Measurements from ENCODE around the gene TXLNG. TPM values are rescaled to one million over a fixed set of nuclear protein-coding genes. Genes with fewer than 3 reads are reported as not detected.
"Not testable (repeated sequence)": the region's sequence is repeated elsewhere in the genome, so short reads cannot be mapped to it uniquely, and the experiment has no call there.

The TXLNG gene
- total RNA-seq, 1 donor from 2014 or later = 5.7 TPM

DNA sequence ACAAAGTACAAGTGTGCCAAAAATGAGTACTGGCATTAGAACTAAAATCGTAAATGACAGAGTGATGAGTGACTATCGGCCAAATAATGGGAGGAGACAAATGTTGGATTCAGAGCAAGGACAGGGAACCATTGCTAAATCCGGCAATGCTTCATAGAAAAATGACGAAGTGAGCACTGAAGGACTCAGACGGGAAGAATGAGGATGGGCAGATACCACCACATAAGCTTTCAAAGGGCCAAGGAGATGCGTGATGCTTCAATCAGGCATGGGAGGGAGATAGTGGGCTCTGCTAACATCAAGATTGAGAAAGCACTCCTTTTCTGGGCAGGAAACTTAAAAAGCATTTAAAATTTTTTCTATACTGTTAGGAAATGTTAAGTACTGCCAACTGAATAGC lies 62.3 kb downstream of the TXLNG start:
- peaks cover 19 to 41% (median 34%) of the 10 kb centered on the region in 3 donors for H3K36me3 ChIP-seq (ENCODE audit: control insufficient read depth in 3 of 3, insufficient read depth in 3 of 3, low read length in 3 of 3)
- no peaks in the 10 kb centered on the region for H3K4me1 ChIP-seq (ENCODE audit: control insufficient read depth in 3 of 3, insufficient read depth in 3 of 3, low read length in 3 of 3)
- H3K27me3 ChIP-seq (ENCODE audit: control insufficient read depth in 3 of 3, insufficient read depth in 3 of 3, low read length in 3 of 3) = no peaks in the 10 kb centered on the region
- H3K4me3 ChIP-seq (ENCODE audit: low read length in 3 of 3) = no peak overlapping the region
- H3K9me3 ChIP-seq (ENCODE audit: control insufficient read depth in 3 of 3, low read length in 3 of 3) = no peaks in the 10 kb centered on the region
- H3K9ac ChIP-seq (ENCODE audit: low read depth in 1 of 3, low read length in 3 of 3) = no peak overlapping the region
- H3K27ac ChIP-seq (ENCODE audit: low read depth, low read length) = no peak overlapping the region

DNA sequence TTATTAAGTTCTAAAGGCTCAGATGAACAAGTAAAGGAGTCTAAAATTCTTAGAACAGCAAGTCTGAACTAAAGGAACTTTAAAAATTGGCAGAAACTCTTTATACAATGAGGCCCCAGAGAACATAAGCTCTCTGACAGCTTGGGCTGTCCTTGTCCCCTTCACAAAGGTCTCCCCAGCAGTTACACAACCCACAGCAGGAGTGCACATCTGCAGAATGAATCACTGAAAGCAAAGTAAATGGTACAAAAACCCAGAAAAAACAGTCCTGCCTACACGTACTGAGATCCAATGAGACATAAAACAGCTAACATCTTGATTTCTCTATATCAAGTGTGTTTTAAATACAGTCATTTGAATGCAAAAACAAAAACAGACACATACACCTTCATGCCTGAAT lies 65.2 kb downstream of the TXLNG start:
- Histone ChIP-seq H3K27me3 (ENCODE audit: control insufficient read depth in 3 of 3, insufficient read depth in 3 of 3, low read length in 3 of 3) (no peaks in the 10 kb centered on the region), H3K9ac (ENCODE audit: low read depth in 1 of 3, low read length in 3 of 3) (no peak overlapping the region), H3K4me1 (ENCODE audit: control insufficient read depth in 3 of 3, insufficient read depth in 3 of 3, low read length in 3 of 3) (peaks cover 0 to 3% (median 0%) of the 10 kb centered on the region in 3 donors), H3K36me3 (ENCODE audit: control insufficient read depth in 3 of 3, insufficient read depth in 3 of 3, low read length in 3 of 3) (peaks cover 9 to 24% (median 17%) of the 10 kb centered on the region in 3 donors), H3K9me3 (ENCODE audit: control insufficient read depth in 3 of 3, low read length in 3 of 3) (no peaks in the 10 kb centered on the region), H3K27ac (ENCODE audit: low read depth, low read length) (no peak overlapping the region), H3K4me3 (ENCODE audit: low read length in 3 of 3) (no peak overlapping the region)

DNA sequence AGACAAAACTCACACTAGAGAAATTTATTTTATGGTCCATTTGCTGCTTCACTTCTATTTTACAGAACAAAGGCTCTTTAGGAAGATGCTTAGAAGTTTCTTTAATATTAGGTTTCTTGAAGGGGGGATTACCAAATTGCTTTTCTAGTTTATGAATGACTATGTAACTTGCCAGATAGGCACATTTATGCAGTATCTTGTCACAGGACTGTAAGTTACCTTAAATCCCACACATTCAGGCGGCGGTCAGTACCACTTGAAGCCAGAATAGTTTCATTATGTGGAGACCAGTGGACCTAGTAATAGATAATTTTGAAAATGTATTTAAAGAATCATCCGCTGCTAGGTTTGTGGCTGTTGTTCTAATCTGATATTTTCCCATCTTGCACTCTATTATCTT lies 65.6 kb downstream of the TXLNG start:
- peaks cover 7 to 24% (median 20%) of the 10 kb centered on the region in 3 donors for H3K36me3 ChIP-seq (ENCODE audit: control insufficient read depth in 3 of 3, insufficient read depth in 3 of 3, low read length in 3 of 3)
- H3K27ac ChIP-seq (ENCODE audit: low read depth, low read length) = no peak overlapping the region
- H3K4me1 ChIP-seq (ENCODE audit: control insufficient read depth in 3 of 3, insufficient read depth in 3 of 3, low read length in 3 of 3) = peaks cover 0 to 3% (median 0%) of the 10 kb centered on the region in 3 donors
- H3K9ac ChIP-seq (ENCODE audit: low read depth in 1 of 3, low read length in 3 of 3) = no peak overlapping the region
- no peaks in the 10 kb centered on the region for H3K27me3 ChIP-seq (ENCODE audit: control insufficient read depth in 3 of 3, insufficient read depth in 3 of 3, low read length in 3 of 3)
- no peak overlapping the region for H3K4me3 ChIP-seq (ENCODE audit: low read length in 3 of 3)
- H3K9me3 ChIP-seq (ENCODE audit: control insufficient read depth in 3 of 3, low read length in 3 of 3) = no peaks in the 10 kb centered on the region

DNA sequence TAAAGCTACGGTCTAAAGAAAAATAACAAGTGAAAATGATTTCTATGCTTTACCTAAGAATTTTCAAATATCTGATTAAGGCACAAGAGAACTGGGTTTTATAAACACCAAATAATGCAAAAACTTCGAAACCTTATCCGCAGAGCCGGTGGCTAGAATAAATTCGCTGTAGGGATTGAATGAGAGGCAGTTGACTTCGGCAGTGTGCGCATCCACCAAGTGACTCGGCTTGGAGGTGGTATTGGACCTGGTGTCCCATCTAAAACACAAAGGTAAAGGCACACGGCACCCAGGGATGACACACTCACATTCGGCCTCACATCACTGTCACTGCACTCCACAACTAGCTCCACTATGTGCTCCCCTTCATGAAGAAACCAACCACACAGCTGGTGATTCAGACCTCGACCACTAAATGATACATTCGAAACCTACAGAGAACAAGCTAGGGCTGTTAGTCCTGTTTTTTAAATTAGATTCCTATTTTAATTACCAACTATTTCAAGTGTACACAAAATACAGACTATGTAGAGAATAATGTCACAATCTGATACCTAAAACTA lies 66.4 kb downstream of the TXLNG start:
- Histone ChIP-seq H3K27me3 (ENCODE audit: control insufficient read depth in 3 of 3, insufficient read depth in 3 of 3, low read length in 3 of 3) (no peaks in the 10 kb centered on the region), H3K36me3 (ENCODE audit: control insufficient read depth in 3 of 3, insufficient read depth in 3 of 3, low read length in 3 of 3) (peaks cover 7 to 32% (median 26%) of the 10 kb centered on the region in 3 donors), H3K27ac (ENCODE audit: low read depth, low read length) (no peak overlapping the region), H3K4me3 (ENCODE audit: low read length in 3 of 3) (no peak overlapping the region), H3K4me1 (ENCODE audit: control insufficient read depth in 3 of 3, insufficient read depth in 3 of 3, low read length in 3 of 3) (peaks cover 0 to 3% (median 0%) of the 10 kb centered on the region in 3 donors), H3K9ac (ENCODE audit: low read depth in 1 of 3, low read length in 3 of 3) (no peak overlapping the region), H3K9me3 (ENCODE audit: control insufficient read depth in 3 of 3, low read length in 3 of 3) (no peaks in the 10 kb centered on the region)

DNA sequence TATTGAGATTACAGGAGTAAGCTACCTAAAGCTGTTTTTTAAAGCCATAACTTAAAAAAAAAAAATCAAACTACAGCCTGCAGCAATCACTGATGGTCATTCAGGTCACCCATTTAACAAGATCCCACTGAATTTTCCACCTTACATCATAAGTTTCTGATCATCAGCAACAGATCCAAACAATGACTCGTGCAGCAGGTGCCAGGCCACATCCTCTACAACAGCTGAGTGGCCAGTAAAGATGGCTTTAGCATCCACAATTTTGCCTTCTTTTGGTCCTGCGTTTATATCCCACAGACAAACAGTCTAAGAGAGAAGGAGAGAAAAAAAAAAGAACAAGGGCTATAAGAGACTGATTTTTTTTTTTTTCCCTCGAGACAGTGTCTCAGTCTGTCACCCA lies 67.3 kb downstream of the TXLNG start:
- Histone ChIP-seq H3K27ac (ENCODE audit: low read depth, low read length) (no peak overlapping the region), H3K4me1 (ENCODE audit: control insufficient read depth in 3 of 3, insufficient read depth in 3 of 3, low read length in 3 of 3) (peaks cover 0 to 3% (median 0%) of the 10 kb centered on the region in 3 donors), H3K9me3 (ENCODE audit: control insufficient read depth in 3 of 3, low read length in 3 of 3) (no peaks in the 10 kb centered on the region), H3K27me3 (ENCODE audit: control insufficient read depth in 3 of 3, insufficient read depth in 3 of 3, low read length in 3 of 3) (no peaks in the 10 kb centered on the region), H3K4me3 (ENCODE audit: low read length in 3 of 3) (no peak overlapping the region), H3K36me3 (ENCODE audit: control insufficient read depth in 3 of 3, insufficient read depth in 3 of 3, low read length in 3 of 3) (peaks cover 4 to 33% (median 27%) of the 10 kb centered on the region in 3 donors), H3K9ac (ENCODE audit: low read depth in 1 of 3, low read length in 3 of 3) (no peak overlapping the region)

DNA sequence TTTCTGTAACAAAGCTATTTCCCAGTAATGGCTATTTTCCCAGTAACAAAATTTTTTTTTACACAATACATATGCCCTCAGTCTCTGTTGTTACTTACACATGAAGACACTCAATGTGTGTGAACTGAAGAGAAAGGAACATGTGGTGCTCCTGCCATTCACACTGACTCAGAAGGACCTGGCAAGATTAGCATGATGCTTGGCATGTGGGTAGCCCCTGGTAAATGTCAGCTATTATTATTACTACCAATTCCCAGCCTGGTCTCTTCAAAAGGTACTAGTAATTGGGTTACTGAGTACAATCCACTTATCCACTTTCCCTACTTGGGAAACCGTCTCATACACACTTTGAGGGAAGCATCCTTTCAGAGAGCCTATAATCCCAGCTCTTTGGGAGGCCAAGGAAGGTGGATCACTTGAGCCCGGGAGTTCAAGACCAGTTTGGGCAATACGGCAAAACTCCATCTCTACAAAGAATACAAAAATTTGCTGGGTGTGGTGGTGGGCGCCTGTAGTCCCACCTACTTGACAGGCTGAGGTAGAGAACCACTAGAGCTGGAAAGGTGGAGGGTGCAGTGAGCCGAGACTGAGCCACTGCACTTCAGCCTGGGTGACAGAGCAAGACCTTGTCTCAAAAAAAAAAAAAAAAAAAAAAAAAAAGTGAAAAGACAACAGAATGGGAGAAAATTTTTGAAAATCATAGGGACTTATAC lies 69.3 kb downstream of the TXLNG start:
- no peaks in the 10 kb centered on the region for H3K27me3 ChIP-seq (ENCODE audit: control insufficient read depth in 3 of 3, insufficient read depth in 3 of 3, low read length in 3 of 3)

DNA sequence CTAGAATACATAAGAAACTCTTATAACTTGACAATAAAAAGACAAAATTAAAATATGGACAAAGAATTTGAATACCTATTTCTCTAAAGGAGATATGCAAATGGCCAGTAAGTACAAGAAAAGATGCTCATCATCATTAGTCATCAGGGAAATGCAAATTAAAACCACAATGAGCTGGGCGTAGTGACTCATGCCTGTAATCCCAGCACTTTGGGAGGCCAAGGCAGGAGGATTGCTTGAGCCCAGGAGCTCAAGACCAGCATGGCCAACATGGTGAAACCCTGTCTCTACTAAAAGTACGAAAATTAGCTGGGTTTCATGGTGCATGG lies 69.8 kb downstream of the TXLNG start:
- peaks cover 2 to 29% (median 23%) of the 10 kb centered on the region in 3 donors for H3K36me3 ChIP-seq (ENCODE audit: control insufficient read depth in 3 of 3, insufficient read depth in 3 of 3, low read length in 3 of 3)
- H3K27me3 ChIP-seq (ENCODE audit: control insufficient read depth in 3 of 3, insufficient read depth in 3 of 3, low read length in 3 of 3); H3K4me1 ChIP-seq (ENCODE audit: control insufficient read depth in 3 of 3, insufficient read depth in 3 of 3, low read length in 3 of 3); H3K9ac ChIP-seq (ENCODE audit: low read depth in 1 of 3, low read length in 3 of 3); H3K4me3 ChIP-seq (ENCODE audit: low read length in 3 of 3); H3K9me3 ChIP-seq (ENCODE audit: control insufficient read depth in 3 of 3, low read length in 3 of 3); H3K27ac ChIP-seq (ENCODE audit: low read depth, low read length): not testable (repeated sequence)

More for the DNA sequence above, 69.3 kb downstream of the TXLNG start:
- Histone ChIP-seq H3K9ac (ENCODE audit: low read depth in 1 of 3, low read length in 3 of 3) (no peak overlapping the region), H3K4me3 (ENCODE audit: low read length in 3 of 3) (no peak overlapping the region), H3K36me3 (ENCODE audit: control insufficient read depth in 3 of 3, insufficient read depth in 3 of 3, low read length in 3 of 3) (peaks cover 2 to 29% (median 23%) of the 10 kb centered on the region in 3 donors), H3K9me3 (ENCODE audit: control insufficient read depth in 3 of 3, low read length in 3 of 3) (no peaks in the 10 kb centered on the region), H3K27ac (ENCODE audit: low read depth, low read length) (no peak overlapping the region), H3K4me1 (ENCODE audit: control insufficient read depth in 3 of 3, insufficient read depth in 3 of 3, low read length in 3 of 3) (peaks cover 0 to 3% (median 0%) of the 10 kb centered on the region in 3 donors)

DNA sequence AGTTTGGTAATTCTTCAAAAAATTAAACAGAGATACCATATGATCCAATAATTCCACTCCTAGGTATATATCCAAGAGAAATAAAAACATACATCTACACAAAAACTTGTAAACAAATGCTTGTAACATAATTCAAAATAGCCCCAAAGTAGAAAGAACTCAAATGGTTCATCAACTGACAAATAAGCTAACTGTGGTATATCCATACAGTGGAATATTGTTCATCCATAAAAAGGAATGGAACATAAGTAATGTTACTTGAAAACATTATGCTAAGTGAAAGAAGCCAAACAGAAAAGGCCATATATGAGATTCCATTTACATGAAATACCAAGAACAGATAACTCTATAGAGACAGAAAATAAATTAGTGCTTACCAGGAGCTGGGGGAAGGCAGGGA lies 70.5 kb downstream of the TXLNG start:
- Histone ChIP-seq H3K27ac (ENCODE audit: low read depth, low read length) (no peak overlapping the region), H3K36me3 (ENCODE audit: control insufficient read depth in 3 of 3, insufficient read depth in 3 of 3, low read length in 3 of 3) (peaks cover 2 to 28% (median 23%) of the 10 kb centered on the region in 3 donors), H3K9ac (ENCODE audit: low read depth in 1 of 3, low read length in 3 of 3) (no peak overlapping the region)

DNA sequence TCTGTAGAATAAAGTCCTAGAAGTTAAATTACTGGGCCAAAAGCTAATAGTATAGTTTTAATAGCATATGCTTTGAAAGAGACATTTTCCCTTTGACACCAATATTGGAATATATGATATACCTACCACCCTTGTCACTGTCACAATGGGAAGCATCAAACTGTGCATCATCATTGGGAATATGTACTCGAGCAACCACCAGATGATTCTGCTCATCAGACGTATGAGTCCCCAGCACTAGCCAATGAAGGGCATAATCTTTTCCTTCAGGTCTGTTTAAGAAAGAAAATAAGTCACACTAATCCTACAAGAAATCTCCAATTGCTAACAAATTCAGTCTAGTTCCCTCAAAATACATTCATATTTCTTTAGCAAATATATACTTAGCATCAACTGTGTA lies 76.6 kb downstream of the TXLNG start:
- no peak overlapping the region for H3K4me3 ChIP-seq (ENCODE audit: low read length in 3 of 3)
- no peak overlapping the region for H3K27ac ChIP-seq (ENCODE audit: low read depth, low read length)
- peaks cover 0 to 3% (median 0%) of the 10 kb centered on the region in 3 donors for H3K4me1 ChIP-seq (ENCODE audit: control insufficient read depth in 3 of 3, insufficient read depth in 3 of 3, low read length in 3 of 3)
- H3K9ac ChIP-seq (ENCODE audit: low read depth in 1 of 3, low read length in 3 of 3) = no peak overlapping the region
- no peaks in the 10 kb centered on the region for H3K9me3 ChIP-seq (ENCODE audit: control insufficient read depth in 3 of 3, low read length in 3 of 3)
- peaks cover 0 to 9% (median 8%) of the 10 kb centered on the region in 3 donors for H3K36me3 ChIP-seq (ENCODE audit: control insufficient read depth in 3 of 3, insufficient read depth in 3 of 3, low read length in 3 of 3)
- peaks cover 0 to 3% (median 0%) of the 10 kb centered on the region in 3 donors for H3K27me3 ChIP-seq (ENCODE audit: control insufficient read depth in 3 of 3, insufficient read depth in 3 of 3, low read length in 3 of 3)

More for the DNA sequence above, 70.5 kb downstream of the TXLNG start:
- H3K27me3 ChIP-seq (ENCODE audit: control insufficient read depth in 3 of 3, insufficient read depth in 3 of 3, low read length in 3 of 3) = peaks cover 0 to 3% (median 0%) of the 10 kb centered on the region in 3 donors
- H3K4me3 ChIP-seq (ENCODE audit: low read length in 3 of 3) = no peak overlapping the region
- peaks cover 0 to 3% (median 0%) of the 10 kb centered on the region in 3 donors for H3K4me1 ChIP-seq (ENCODE audit: control insufficient read depth in 3 of 3, insufficient read depth in 3 of 3, low read length in 3 of 3)
- H3K9me3 ChIP-seq (ENCODE audit: control insufficient read depth in 3 of 3, low read length in 3 of 3) = no peaks in the 10 kb centered on the region

DNA sequence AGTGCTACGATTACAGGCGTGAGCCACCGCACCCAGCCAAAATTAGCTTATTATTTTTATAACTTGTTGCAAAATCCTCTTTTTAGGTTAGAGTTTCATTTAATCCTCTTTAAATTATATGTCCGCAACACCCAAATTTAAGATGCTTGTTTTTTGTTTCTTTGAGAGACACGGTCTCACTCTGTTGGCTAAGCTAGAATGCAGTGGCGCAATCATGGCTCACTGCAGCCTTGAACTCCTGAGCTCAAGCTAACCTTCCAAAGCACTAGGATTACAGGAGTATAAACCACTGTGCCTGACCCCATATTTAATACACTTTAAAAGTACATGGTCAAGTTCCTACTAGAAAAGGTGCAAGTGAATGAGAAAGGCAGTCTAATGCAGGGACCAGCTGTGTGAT lies 81.7 kb downstream of the TXLNG start:
- Histone ChIP-seq H3K27ac (ENCODE audit: low read depth, low read length) (no peak overlapping the region), H3K4me3 (ENCODE audit: low read length in 3 of 3) (no peak overlapping the region), H3K27me3 (ENCODE audit: control insufficient read depth in 3 of 3, insufficient read depth in 3 of 3, low read length in 3 of 3) (peaks cover 0 to 8% (median 0%) of the 10 kb centered on the region in 3 donors), H3K36me3 (ENCODE audit: control insufficient read depth in 3 of 3, insufficient read depth in 3 of 3, low read length in 3 of 3) (peaks cover 0 to 3% (median 0%) of the 10 kb centered on the region in 3 donors), H3K9ac (ENCODE audit: low read depth in 1 of 3, low read length in 3 of 3) (no peak overlapping the region), H3K9me3 (ENCODE audit: control insufficient read depth in 3 of 3, low read length in 3 of 3) (no peaks in the 10 kb centered on the region), H3K4me1 (ENCODE audit: control insufficient read depth in 3 of 3, insufficient read depth in 3 of 3, low read length in 3 of 3) (peaks cover 13 to 23% (median 22%) of the 10 kb centered on the region in 3 donors)
